Vagina (tissue), 2 donors: ENCODE measurements around the gene ADAMTS2. TPM values are rescaled to one million over a fixed set of nuclear protein-coding genes. Genes with fewer than 3 reads are reported as not detected.

Experiments
- DNase-seq, 2 donors: peaks; one replicate each; pipeline ENCODE4 v3.0.0-alpha.2; 2017; ENCODE audit errors: extremely low spot score in 2 of 2
- H3K27ac ChIP-seq: fragments of 200-600 bp; sonication (generic); one replicate; pipeline ENCODE4 v1.5.1; 2019
- H3K27me3 ChIP-seq: fragments of 200-600 bp; sonication (generic); one replicate; pipeline ENCODE4 v1.5.1; 2019
- H3K36me3 ChIP-seq, 2 donors: fragments of 200-600 bp; sonication (generic); one replicate each; pipeline ENCODE4 v1.5.1; 2017 to 2019
- H3K4me1 ChIP-seq: fragments of 200-600 bp; sonication (generic); one replicate; pipeline ENCODE4 v1.5.1; 2019
- H3K4me3 ChIP-seq, 2 donors: fragments of 200-600 bp; sonication (generic); 1 replicate in 1 of 2; 2 replicates in 1 of 2; pipeline ENCODE4 v1.5.1; 2016 to 2019
- H3K9me3 ChIP-seq: fragments of 200-600 bp; sonication (generic); one replicate; pipeline ENCODE4 v1.5.1; 2019
- CTCF ChIP-seq, 3 experiments: fragments of 450-650 bp in 2 of 3; fragments of 200-600 bp in 1 of 3; sonication (generic) in 1 of 3; IDR thresholded peaks; one replicate each; pipeline ENCODE4 v1.5.1; 2017 to 2019; ENCODE audit warnings: antibody characterized with exemption in 3 of 3, mild to moderate bottlenecking in 2 of 3, moderate library complexity in 2 of 3
- POLR2A ChIP-seq, 2 donors: fragments of 450-650 bp; IDR thresholded peaks; one replicate each; pipeline ENCODE4 v1.6.1; 2017; ENCODE audit warnings: antibody characterized with exemption in 2 of 2, mild to moderate bottlenecking in 2 of 2, moderate library complexity in 2 of 2
- POLR2AphosphoS5 ChIP-seq, 2 donors: sonication (generic); formaldehyde crosslinking; IDR thresholded peaks; one replicate each; pipeline ENCODE4 v1.9.0; 2017; ENCODE audit warnings: antibody characterized with exemption in 2 of 2, mild to moderate bottlenecking in 2 of 2, low read depth in 1 of 2; ENCODE audit not compliant: insufficient read depth in 1 of 2
- intact Hi-C: fragments of 100-400 bp; cut with DNase I; formaldehyde crosslinking; loops from one replicate; pipeline ENCODE4 v1.15.1; 2023
- total RNA-seq: library from RNA; depleted of rRNA; stranded (reverse); fragments of >200 nt; gene quantifications from one replicate; pipeline ENCODE4 v1.2.3, GENCODE V29; 2016

Gene ADAMTS2
- total RNA-seq, 1 donor from 2014 or later: 17.4 TPM

DNA sequence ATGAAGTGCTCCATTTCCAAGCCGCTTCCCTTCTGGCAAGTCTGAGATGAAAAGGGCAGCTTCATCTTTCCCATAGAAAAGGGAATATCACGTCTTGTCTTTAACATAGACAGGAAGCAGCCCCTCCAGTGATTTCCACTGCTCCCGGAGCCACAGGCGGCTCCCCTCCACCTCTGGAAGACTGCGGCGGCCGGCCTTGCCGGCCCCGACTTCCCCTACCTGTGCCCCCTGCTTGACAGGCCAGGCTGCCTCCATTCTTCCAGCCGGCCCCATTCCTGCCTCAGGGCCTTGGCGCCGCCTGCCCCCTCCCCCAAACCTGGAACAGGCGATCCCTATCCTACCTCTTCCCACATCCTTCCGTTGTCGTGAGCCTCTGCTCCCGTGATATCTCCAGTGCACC, 143.3 kb downstream of the ADAMTS2 start:
- Histone ChIP-seq H3K27me3 (no peaks in the 10 kb centered on the region), H3K4me1 (peaks cover 2% of the 10 kb centered on the region), H3K9me3 (no peaks in the 10 kb centered on the region), H3K27ac (no peak overlapping the region), H3K36me3 (no peaks in the 10 kb centered on the region), H3K4me3 (no peak overlapping the region)
- no peak for DNase-seq
- intact Hi-C loops: no loop called here
- TF ChIP-seq POLR2AphosphoS5 (IDR thresholded peaks at IDR 0.05; ENCODE audit: insufficient read depth in 1 of 2, low read depth in 1 of 2): no peak

DNA sequence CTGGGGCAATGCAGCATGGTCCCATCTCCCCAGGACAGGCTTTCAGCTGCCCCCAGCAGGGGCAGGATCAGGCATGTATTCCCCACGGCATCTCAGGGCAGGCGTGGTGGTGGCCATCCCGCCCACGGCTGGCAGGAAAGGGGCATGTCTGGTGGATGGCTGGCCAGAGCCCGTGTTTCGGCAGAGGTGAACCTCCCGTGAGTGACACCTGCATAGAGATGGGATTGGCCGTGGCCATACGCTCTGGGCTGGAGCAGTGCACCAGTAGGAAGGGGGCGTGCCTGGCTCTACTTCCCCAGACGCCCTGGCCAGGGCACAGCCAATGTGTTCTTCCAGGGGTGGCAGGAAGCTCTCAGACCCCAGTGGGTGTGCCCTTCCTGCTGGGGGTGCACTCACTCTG, 146.0 kb downstream of the ADAMTS2 start:
- H3K9me3 ChIP-seq: no peaks in the 10 kb centered on the region
- TF ChIP-seq CTCF (IDR thresholded peaks at IDR 0.05): no peak
- no peak for TF ChIP-seq POLR2AphosphoS5 (IDR thresholded peaks at IDR 0.05; ENCODE audit: insufficient read depth in 1 of 2, low read depth in 1 of 2)
- no peak for TF ChIP-seq POLR2A (IDR thresholded peaks at IDR 0.05)
- H3K27me3 ChIP-seq: no peaks in the 10 kb centered on the region
- intact Hi-C loops: no loop called here
- H3K27ac ChIP-seq: no peak overlapping the region
- DNase-seq: no peak
- H3K36me3 ChIP-seq: no peaks in the 10 kb centered on the region
- H3K4me1 ChIP-seq: peaks cover 21% of the 10 kb centered on the region
- no peak overlapping the region for H3K4me3 ChIP-seq

DNA sequence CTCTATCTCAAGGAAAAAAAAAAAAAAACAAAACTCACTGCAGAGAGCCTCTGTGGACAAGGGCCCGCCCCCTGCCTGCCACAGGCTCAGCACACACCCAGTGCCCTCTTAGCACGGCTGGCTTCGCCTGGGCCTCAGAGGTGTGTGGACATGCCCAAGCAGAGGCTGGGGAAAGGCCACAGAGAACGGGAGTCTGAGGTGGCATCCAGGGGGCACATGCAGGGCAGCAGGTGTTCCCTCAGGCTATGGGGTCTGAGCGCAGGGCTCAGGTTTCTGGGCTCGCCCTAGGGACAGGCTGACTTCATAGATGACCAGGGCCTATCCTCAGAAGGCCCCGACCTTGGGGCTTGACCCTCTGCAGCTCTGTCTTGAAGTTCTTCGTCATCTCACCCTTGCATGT, 146.4 kb downstream of the ADAMTS2 start:
- H3K4me3 ChIP-seq: no peak overlapping the region
- peaks cover 21% of the 10 kb centered on the region for H3K4me1 ChIP-seq
- H3K27me3 ChIP-seq: no peaks in the 10 kb centered on the region
- intact Hi-C loops: no loop called here
- no peaks in the 10 kb centered on the region for H3K36me3 ChIP-seq
- no peaks in the 10 kb centered on the region for H3K9me3 ChIP-seq
- no peak for TF ChIP-seq POLR2AphosphoS5 (IDR thresholded peaks at IDR 0.05; ENCODE audit: insufficient read depth in 1 of 2, low read depth in 1 of 2)
- no peak for TF ChIP-seq CTCF (IDR thresholded peaks at IDR 0.05)
- no peak for TF ChIP-seq POLR2A (IDR thresholded peaks at IDR 0.05)
- no peak overlapping the region for H3K27ac ChIP-seq
- DNase-seq: no peak

GRCh38 chr5:179196405-179197079, 148.7 kb downstream of the ADAMTS2 start:
- H3K4me3 ChIP-seq: no peak overlapping the region
- TF ChIP-seq CTCF (IDR thresholded peaks at IDR 0.05) (no peak), POLR2A (IDR thresholded peaks at IDR 0.05) (no peak), POLR2AphosphoS5 (IDR thresholded peaks at IDR 0.05; ENCODE audit: insufficient read depth in 1 of 2, low read depth in 1 of 2) (no peak)
- H3K27ac ChIP-seq: peak overlapping the region; percentile 72
- no peak for DNase-seq
- no peaks in the 10 kb centered on the region for H3K36me3 ChIP-seq
- peaks cover 21% of the 10 kb centered on the region for H3K4me1 ChIP-seq
- no peaks in the 10 kb centered on the region for H3K9me3 ChIP-seq
- no peaks in the 10 kb centered on the region for H3K27me3 ChIP-seq
- intact Hi-C loops: no loop called here

DNA sequence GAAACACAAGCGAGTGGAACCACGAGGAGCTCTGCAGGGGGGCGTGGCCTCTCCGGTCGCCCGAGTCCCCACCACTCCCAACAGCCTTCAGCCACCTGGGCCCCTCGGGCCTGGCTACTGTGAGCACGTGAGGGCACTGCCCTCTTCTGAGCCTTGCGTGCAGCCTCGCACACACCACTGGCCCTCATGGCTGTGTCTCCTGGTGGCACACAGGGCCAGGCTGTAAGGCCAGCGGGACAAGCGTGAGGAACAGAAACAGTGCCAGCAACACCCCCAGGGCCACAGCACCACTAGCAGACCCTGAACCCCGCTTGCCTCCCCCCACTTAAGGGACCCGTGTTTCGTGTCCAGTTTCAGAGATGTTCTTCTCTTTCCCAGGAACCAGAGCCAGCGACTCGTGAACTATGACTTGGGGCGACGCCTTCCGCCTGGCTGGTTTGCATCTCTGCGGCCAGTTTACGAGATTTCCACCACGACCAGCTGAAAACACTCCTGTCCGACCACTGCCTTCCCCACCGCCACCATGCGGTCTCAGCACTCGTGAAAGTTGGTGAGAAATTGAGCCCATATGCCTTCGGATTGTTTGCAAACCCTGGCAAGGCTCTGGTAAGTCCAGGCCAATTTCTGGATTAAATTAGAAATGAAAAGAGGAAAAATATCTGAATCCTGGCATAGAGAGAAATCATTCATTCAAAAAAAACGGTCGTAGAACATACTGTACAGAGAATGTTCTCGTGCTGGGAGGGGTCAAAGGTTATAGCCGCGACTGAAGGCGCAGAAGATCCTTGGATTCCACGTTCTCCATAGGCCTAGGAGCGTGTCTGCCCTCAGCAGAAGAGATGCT, 149.5 kb downstream of the ADAMTS2 start:
- H3K27ac ChIP-seq: peak overlapping the region; percentile 72
- no peak for DNase-seq
- no peaks in the 10 kb centered on the region for H3K36me3 ChIP-seq
- no peak overlapping the region for H3K4me3 ChIP-seq
- peaks cover 21% of the 10 kb centered on the region for H3K4me1 ChIP-seq
- TF ChIP-seq POLR2A (IDR thresholded peaks at IDR 0.05): no peak
- TF ChIP-seq POLR2AphosphoS5 (IDR thresholded peaks at IDR 0.05; ENCODE audit: insufficient read depth in 1 of 2, low read depth in 1 of 2): peak in 1 of 2 donors; percentile 59
- H3K9me3 ChIP-seq: no peaks in the 10 kb centered on the region
- H3K27me3 ChIP-seq: no peaks in the 10 kb centered on the region
- intact Hi-C loops: no loop called here
